ENCODE data around the gene TSPAN9.

DNA sequence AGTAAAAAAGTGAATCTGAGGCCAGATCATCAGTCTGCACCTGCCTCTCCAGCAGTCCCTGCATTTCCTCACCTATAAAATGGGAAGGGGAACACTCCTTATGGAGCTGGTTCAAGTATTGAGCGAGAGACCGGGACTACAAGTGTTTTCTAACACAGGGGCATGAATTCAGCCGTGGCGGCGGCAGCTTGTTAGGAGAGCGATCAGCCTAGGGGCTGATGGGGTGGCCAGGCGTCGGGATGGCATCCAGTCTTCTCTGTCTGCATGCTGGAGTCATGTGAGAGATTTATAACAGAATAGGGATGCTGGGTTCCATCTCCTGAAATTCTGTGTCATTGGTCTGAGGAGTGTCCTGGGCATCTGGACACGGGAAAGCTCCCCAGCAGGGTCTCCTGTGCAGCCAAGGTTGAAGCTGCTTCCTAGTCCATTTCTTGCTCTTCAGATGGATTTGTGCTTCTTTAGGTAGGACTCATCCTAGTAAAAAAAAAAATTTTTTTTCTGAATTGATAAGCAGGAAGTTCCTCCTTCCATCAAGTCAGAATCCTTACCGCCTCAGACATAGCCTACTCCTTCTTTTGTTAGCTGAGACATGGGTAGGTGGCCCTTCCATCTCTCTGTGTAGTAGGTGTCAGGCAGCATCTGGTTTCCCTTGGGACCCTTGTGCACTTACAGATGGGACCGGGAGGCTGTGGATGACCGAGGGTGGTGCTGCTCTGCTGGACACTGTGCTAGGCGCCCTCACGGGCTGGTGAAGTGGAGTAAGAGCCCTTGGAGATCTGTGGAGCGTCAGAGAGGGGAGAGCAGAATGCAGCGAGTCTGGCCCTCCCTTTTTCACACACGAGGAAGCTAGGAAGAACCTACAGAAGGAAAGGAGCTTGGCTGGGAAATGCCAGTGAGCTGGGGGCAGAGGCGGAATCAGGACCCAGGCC lies 146.7 kb downstream of the TSPAN9 start:
- TF ChIP-seq, protein P1, sequence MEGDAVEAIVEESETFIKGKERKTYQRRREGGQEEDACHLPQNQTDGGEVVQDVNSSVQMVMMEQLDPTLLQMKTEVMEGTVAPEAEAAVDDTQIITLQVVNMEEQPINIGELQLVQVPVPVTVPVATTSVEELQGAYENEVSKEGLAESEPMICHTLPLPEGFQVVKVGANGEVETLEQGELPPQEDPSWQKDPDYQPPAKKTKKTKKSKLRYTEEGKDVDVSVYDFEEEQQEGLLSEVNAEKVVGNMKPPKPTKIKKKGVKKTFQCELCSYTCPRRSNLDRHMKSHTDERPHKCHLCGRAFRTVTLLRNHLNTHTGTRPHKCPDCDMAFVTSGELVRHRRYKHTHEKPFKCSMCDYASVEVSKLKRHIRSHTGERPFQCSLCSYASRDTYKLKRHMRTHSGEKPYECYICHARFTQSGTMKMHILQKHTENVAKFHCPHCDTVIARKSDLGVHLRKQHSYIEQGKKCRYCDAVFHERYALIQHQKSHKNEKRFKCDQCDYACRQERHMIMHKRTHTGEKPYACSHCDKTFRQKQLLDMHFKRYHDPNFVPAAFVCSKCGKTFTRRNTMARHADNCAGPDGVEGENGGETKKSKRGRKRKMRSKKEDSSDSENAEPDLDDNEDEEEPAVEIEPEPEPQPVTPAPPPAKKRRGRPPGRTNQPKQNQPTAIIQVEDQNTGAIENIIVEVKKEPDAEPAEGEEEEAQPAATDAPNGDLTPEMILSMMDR (IDR thresholded peaks at IDR 0.05), result no peak
- TF ChIP-seq EP300 (IDR thresholded peaks at IDR 0.05), result no peak
